ENCODE data around the gene TBC1D22A.

TBC1D22A gene

DNA sequence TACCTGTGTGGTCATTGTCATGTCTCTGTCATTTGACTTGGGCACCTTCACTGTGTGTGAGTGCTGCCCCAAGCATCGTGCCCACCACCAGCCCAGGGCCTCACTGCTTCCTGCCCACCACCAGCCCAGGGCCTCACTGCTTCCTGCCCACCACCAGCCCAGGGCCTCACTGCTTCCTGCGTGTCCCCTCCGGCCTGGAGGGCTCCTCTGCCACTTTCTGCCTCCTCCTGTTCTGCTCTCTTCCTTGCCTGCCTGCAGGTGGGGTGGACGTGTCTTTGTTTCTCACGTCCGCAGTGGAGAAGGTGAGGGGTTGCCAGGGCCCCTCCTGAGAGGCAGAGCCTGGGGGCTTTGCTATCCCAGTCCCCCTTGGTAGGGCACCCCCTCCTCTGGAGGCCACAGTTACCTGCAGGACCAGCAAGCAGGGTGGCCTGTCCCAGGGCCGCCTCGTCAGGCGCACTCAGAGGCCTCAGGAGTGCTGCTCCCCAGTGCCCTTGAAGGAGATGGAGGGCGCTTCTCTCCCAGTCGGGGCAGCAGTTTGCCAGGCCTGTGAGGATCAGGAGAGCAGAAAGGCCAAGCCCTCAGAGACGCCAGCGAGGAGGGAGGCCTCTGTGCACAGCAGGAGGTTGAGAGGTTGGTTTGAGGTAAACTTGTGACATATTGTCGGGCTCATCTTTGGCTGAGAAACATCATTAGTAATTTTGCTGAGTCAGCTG, 290.7 kb downstream of the TBC1D22A start:
- no peak for DNase-seq

DNA sequence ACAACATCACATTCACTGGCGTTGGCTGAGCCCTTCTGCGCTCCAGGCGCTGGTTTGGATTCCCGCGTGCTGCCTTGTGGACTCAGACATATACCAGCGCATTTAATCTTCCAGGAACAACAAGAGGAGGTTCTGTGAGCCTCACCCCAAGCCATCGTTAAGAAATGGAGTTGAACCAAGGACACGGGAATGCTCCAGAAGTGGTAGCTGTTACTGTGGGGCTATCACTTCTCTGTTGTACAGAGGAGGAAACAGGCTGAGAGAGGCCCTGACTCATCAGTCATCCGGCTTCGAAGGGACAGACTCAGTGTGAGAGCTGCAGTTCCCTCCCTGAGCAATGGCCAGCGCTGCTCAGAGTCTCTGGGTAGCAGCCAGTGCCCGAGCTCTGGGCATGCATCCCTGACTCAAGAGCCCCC, 291.3 kb downstream of the TBC1D22A start:
- DNase-seq: no peak

DNA sequence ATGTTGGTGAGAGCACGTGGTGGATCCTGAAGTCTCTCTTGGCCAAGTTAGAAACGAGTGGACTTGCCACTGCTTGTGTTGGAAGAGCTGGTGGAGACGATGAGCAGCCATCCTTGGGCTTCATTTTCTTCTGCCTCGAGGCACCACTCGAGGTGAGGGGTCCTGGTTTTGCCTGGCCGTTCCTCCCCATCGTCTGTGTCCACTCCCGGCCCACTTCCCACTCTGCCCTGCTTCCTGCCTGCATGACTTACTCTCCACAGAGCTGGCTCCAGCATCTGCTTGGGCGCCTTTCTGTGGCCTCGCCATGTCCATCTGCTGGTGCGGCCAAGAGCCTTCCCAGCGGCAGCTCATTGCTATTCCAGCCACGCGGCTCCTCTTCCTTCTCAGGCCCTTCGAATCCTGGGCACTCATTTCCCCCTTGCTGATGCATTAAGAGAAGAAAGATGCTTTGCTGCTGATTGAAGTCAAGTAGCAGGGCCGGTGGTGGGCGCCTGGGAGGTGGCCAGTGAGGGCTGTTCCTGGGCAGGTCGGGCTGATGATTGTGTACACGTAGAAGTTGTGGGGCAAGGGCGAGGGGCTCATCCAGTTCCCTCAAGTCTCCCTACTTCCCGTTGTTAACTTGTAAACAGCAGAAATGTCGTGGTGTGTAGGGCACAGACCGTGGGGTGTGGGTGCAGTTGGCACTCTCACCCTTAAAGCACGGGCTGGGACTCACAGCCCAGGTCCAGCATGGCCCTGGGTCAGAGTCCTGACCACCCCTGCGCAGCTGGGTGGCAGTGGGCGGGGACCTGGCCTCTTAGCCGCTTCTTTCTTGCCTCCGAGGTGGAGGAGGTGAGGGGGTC, 292.0 kb downstream of the TBC1D22A start:
- no peak for DNase-seq

DNA sequence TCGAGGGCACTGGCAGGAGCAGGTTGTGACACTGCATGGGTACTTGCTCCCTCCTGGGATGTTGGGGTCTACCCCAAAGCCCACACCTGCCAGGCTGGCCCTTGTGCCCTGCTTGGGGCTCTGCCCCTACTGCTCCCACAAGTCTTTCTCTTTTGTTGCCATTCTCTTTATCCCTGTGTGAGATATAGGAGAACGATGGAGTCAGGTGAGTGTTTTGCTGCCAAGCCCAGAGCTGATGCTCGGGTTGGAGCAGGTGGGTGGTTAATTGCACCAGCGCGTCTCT, 292.6 kb downstream of the TBC1D22A start:
- no peak for DNase-seq

DNA sequence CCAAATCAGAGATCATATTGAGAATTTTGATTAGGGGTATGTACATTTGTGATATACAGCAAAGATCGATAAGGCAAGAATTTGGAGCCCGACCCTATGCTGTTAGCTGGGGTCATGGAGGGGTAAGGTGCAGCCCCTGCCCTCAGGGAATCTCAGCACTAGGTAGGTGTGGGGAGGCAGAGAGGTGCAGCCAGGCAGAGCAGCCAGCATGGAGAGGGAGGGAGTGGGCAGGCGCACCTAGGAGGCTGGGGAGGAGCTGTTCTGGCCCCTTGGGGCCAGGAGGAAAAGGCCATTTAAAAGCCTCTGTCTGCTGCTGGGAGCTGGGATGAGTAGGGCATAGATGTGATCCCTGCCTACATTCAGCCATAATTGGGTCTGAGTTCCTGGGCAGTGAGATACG, 293.0 kb downstream of the TBC1D22A start:
- DNase-seq: no peak

DNA sequence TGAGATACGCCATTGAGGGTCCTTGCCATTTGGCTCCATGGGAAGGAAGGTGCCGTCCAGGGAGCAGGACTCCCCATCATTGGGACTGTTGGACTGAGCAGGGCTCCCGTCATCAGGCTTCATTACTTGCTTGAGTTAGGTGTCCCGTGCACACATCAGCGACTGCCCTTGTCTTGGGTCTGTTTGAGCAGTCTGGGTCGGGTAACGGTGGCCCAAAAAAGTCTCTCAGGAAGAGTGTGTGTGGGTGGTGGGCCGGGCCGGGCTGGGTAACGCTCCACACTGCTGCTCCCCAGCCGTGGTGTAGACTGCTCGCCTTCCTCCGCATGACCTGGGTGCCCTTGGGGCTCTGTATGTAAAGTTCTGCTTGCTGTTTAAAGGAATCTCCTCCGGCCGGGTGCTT, 293.5 kb downstream of the TBC1D22A start:
- DNase-seq: no peak

DNA sequence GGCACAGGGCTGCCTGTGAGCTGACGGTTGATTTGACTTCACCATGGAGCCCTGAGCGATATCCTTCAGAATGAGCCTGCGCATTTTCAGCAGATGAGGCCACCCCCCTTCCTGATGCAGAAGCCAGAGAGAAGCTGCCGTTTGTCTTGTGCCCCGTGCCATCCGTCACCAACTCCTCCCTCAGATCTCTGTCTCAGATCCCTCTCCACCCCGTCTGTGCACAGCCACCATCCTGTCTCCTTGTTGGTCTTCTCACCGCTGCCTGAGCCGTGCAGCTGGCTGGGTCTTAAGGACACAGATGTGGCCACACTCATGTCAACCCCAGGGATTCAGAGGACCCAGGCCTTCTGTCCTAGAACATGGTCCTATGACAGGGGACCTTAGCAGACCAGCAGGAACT, 293.9 kb downstream of the TBC1D22A start:
- DNase-seq: no peak

DNA sequence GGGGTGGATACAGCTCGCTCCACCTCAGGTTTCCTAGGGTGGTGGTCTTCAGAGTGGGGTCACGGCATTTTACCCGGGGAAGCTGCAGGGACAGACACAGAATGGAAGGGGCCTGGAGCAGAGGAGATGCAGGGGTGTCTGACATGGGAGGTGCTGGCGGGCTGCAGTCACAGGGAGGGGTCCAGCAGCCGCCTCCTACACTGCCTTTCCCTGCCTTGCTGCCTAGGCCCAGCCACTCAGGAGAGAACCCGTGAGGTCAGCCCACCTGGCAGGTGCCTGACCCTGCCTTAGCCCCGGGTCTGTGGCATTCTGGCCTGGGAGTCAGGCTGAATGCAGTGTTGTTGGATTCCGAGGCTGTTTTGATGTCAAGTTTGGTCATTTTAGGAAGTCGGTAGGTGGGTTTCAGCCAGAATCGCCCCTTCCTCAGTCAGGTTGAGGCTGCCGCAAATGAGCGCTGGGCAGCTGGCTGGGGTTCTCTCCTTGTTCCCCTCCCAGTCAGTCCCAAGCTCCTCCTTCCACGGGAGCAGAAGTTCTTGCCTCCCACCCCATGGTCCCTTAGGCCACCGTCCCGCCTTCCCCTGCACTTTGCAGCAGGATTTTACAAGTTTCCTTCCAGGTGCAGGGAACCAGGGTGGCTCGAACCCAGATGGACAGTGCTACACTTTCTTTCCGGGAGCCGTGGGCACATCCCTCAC, 294.5 kb downstream of the TBC1D22A start:
- no peak for DNase-seq

DNA sequence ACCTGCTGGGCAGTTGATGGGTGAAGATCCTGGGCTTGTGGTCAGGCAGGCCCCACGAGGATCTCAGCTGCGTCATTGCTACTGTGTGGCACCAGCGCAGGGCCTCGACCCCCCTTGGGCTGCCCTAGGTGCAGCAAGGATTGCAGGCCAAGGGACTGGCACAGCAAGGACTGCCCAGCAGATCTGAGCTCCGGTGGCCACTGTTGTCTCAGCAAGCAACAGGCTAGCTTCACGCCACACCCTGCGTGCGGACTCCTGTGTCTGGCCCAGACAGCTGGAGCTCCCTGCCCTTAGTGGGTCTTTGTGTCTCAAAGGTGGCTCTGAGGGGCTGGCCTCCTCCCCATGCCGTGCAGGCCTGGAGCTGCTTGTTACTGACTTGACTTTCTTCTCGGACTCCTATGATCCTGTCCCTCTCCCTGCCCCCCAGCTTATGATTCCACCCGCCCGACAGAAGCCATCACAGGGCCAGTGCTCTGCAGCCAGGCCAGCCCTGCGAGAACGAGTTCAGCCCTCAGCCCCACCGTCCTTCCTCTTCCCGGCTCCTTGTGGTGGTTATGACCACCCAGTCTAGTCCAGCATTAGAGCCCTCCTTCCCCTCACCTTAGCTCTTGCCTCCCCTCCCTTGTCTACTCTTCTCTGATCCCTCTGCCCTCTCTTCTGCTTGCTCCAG, 295.6 kb downstream of the TBC1D22A start:
- no peak for DNase-seq

DNA sequence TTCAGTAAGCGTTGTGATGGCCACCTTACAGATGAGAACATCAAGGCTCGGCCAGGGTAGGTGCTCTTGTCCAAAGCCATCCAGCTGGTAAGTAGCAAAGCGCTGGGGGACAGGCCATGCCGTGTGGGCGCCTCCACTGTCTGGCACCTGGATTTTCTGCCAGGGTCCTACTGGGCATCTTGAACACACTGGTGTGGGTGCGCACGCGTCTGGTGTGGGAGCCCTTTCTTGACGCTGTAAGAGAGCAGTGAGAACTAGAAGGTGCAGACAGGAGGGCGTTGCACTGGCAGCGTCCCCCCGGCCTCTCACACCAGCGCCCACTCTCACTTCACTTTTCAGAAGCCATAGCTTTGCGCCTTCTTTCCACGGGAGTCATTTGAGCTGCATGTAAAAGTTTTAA, 296.6 kb downstream of the TBC1D22A start:
- DNase-seq: no peak

DNA sequence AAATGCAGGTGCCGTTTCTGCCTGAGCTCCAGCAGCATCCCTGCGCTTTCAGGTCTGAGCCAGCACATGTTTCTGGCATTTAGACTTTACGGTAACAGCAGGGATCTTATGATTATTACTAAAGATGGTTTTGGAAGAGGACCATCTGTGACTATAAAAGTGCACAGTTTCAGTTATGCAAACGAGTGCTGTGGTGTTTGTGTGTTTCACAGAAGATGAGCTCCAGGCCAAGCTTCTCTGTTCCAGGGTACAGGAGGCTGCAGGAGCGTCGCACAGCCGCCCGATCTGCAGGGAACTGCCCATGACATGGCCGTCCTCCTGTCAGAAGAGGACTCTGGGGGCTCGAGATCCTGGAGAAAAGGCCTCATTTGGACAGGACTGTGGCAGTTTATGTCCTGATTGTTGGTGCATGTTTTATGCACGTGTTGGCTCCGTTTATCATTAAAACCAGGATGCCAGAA, 297.3 kb downstream of the TBC1D22A start:
- no peak for DNase-seq

DNA sequence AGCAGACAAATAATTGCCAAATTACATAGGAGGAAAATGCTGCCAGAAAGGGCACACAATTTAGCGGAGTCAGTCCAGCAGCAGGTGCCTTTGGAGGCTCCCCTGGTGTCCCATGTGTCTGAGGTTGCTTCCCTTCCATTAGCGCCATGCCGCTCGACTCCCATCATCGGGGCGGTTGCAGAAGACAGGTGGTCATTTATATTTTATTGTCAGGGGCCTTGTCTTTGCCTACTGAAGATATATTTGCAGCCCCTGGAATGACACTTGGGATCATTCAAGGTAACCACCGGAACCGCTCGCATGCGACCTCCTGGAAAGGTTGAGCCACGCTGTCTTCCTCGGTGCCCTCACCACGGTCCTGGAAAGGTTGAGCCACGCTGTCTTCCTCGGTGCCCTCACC, 298.3 kb downstream of the TBC1D22A start:
- no peak for DNase-seq

DNA sequence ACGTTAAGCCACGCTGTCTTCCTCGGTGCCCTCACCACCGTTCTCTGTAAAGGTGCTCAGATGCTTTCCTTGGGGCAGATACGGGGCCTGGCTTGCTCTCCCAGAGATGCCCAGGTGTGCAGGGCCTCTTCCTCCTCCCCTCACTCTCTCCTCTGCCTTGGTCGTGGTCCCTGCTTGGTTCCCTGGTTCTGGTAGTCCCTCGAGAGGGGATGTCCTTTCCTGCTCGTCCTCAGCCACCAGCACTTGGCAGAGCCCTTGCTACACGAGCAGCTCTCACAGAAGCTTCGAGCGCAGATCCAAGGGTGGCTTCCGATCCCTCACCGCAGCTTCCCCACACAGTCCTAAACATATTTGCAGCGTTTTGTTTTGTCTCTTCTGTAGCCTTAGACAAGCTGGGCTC, 298.8 kb downstream of the TBC1D22A start:
- no peak for DNase-seq

DNA sequence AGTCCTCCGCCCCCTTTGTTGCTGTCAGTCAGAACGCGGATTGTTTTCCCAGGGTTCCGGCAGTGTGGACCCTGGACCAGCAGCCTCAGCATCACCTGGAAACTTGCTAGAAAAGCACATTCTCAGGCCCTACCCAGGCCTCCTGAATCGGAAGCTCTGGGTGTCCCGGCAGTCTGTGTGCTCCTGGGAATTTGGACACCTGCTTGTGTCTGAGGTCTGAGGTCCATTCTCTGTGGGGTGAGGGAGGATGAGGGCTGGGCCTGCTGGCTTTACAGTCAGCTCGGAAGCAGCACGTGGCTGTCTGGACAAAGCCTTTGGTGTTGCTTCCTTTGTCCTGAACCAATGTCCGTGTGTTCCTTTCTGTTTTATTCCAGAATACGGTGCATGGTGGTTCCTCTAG, 299.7 kb downstream of the TBC1D22A start:
- DNase-seq: no peak

DNA sequence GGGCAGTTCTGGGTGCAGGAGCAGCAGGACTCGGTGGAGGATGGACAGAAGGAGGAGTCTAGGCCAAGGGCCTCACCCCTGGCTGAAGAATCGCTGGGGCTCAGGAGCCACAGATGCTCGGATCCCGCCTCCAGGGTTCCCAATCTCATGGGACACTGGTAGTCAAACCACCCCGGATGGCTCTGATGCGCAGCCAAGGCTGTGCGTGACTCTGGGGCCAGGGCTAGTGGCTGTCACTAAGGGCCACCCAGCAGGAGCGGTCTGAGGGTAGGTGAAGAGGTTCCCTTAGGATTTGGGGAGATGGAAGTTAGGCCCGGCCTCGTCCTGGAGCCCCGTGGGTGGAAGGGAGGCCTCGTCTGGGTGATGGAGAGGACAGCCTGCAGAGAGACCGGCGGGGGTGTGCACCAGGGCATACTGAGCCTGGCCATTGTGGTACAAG, 300.6 kb downstream of the TBC1D22A start:
- no peak for DNase-seq

DNA sequence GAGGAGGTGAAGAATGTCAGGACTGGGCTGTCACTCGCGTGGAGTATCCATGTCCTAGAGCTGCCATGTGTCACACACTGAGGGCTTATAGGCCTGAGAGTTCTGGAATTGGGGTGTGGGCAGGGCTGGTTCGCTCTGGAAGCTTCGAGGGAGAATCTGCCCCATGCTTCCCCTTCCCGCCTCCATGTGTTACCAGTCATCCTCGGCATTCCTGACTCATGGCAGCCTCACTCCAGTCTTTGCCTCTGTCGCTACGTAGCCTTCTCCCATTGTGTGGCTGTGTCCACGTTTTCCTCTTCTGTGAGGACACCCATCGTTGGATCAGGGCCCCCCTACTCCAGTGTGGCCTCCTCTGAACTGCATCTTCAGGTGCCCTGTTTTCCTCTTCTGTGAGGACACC, 301.2 kb downstream of the TBC1D22A start:
- DNase-seq: no peak

DNA sequence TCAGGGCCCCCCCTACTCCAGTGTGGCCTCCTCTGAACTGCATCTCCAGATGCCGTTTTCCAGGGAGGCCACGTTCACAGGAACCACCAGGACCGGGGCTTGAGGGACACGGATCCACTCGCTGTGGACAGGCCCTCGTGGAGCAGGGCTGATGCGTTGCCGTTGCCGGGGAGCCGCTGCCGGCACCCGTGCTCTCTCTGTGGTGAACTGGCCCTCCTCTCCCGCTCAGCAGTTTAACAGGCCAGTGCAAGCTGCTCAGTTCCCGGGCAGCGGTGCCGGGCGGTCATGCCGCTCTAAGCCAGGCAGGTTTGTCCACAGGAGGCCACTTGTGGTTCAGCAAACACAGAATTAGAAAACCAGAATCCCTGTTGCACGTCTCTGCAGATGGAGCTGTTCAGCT, 301.6 kb downstream of the TBC1D22A start:
- no peak for DNase-seq

DNA sequence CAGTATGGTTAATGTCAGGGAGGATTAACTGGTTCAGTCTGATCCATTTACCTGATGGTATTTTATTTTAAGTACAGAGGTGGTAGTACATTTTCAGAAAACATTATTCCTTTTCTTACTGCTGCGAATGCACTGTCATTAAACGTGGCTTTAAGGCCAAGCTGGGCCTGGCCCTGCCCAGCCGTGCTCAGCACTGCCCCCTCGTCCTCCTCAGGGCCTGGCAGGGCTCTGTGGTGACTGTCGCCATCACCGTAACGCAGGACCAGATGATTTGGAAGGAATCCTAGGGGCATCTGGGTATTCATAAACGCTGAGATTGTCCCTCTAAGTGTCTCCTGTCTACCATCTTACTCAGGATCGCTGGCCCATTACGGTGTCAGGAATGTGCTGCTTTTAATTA, 302.0 kb downstream of the TBC1D22A start:
- DNase-seq: no peak

DNA sequence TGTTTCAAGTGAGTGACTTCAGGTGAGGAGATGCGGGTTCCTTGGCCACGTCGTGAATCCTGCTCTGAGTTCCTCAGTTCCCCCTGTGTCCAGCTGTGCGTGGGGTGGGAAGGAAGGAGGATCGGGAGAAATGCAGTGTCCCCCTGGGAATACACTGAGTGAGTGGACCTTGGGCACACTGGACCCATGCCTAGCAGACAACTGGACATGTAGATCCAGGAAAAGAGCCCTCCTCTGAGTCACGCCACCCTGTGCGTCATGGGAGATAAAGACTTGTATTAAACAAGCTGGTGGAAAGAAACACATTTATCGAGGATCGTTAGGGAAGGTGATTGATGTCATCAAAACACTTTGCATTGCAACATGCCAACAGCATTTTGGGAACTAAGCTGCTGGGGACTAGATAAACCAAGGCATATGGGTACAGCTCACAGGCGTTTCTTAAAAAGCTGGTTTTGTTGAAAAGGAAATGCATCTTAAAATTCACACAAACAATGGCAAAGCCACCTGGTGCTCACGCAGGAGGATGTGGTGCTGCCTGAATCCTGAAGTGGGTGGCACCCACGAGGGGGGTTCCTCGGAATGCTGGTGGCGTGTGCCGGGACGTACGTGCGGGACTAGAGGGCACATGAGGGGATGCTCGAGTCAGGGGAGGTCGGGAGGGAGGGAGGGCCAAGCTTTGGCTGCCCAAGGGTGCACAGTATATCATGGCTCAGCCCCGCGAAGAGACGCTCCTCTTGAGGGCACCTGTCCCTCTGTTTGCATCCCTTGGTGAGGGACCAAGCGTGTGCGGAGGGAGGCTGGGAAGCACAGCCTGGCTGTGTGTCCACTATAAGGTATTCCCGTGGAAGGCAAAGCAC, 303.5 kb downstream of the TBC1D22A start:
- DNase-seq: no peak

DNA sequence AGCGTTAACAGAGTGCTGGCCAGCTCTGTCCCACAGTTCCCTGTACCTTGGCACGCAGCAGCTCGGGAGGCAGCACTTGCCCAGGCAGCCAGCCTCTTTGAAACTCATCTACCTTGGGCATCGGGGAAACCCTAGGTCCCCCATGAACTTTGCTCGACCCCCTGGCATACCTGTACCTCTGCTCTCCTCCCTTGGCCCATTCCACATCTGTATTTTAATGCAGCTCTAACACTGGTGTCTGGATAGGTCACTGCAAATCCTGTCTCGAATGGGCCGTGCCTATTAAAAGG, 304.1 kb downstream of the TBC1D22A start:
- DNase-seq: no peak

DNA sequence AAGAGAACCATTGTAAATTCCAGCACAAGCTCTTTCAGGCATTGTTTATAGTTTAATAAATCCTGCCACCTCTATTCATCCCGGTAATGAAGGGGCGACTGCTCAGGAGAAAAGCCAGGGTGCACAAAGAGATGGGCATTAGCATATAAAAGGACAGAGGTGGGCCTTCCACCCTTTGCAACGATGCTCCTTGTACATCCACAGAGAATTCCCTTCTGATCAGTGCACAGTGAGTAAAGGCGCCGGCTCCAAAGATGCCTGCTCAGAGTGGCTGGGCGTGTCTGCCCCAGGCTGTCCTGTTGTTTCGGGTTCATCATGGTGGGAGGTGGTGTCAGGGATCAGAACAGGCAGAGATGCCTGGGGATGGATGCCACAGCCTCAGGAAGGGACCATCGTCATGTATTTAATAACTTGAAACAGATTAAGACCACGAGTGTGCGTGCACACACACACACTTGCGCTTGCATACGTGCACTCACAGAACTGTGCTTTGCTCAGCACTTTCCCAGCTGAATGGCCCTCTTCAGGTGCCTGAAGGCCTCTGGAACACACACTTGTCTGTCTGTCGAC, 305.0 kb downstream of the TBC1D22A start:
- no peak for DNase-seq

DNA sequence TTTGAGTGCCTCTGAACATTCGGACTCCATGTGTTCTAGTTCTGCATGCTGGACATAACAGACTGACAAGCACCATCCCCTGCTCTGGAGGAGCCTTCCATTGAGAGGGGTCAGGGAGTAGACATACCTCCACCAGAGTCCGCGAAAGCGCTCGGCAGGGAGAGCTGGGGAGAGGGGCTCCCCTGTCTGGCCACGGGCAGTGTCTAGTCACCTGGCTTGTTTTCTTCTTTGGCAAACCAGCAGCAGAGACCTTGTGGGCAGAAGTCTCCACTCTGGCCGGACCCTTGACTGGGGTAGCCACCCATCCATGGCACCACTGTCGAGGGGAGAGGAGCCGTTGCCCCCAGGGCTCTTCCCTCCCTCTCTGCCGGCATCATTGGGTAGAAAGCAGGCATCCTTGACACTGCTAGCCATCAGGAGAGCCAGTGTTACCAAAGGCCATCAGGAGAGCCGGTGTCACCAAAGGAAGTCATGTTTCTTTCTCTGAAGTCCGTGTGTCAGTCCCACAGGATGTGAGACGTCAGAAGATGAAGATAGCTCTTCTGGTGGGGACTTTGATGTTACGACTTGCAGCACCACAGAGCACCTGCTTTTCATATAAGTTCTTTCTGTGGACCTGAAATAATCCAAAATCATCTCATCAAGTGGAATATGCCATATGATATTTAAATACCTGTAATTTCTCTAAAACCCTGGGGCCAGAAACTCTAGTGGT, 305.6 kb downstream of the TBC1D22A start:
- no peak for DNase-seq
